ENCODE results near the gene BICDL1.
A peak's percentile ranks its signal among the peaks of the same experiment; 100 is the strongest.

BICDL1 gene

DNA sequence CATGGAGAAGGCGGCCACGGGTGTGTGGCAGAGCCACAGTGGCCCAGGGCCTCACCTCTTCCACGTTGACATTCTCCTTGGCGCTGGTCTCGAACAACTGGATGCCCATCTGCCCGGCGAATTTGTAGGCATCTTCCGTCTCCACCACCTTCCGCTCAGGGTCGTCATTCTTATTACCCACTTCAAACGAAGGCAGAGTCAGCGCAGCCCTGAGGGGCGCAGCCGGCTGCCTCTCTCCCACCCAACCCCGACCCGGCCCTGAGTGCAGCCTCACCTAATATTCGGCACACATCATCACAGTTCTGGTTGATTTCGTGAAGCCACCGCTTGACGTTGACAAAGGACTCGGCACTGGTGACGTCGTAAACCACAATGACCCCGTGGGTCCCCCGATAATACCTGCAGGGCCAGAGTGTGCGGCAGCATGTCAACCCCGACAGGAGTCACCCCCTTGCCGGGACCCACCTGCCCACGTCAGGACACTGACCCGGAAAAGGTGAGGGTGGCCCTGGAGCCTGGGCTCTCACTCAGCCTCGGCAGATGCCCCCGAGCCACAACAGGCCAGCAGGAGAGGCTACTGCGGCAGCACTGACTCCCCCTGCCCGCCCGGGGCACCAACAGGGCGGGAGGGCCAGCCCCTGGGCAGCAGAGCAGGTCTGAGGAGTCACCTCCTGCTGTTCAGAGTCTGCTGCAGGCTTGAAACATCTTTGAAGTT lies 109.9 kb downstream of the BICDL1 start:
- TF ChIP-seq, protein P1, sequence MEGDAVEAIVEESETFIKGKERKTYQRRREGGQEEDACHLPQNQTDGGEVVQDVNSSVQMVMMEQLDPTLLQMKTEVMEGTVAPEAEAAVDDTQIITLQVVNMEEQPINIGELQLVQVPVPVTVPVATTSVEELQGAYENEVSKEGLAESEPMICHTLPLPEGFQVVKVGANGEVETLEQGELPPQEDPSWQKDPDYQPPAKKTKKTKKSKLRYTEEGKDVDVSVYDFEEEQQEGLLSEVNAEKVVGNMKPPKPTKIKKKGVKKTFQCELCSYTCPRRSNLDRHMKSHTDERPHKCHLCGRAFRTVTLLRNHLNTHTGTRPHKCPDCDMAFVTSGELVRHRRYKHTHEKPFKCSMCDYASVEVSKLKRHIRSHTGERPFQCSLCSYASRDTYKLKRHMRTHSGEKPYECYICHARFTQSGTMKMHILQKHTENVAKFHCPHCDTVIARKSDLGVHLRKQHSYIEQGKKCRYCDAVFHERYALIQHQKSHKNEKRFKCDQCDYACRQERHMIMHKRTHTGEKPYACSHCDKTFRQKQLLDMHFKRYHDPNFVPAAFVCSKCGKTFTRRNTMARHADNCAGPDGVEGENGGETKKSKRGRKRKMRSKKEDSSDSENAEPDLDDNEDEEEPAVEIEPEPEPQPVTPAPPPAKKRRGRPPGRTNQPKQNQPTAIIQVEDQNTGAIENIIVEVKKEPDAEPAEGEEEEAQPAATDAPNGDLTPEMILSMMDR (IDR thresholded peaks at IDR 0.05; ENCODE audit: unreplicated experiment in 3 of 3) = no peak
- Mint-ChIP-seq H3K4me3 (no peak overlapping the region), H3K4me1 (peaks cover 31% of the 10 kb centered on the region), H3K9me3 (no peaks in the 10 kb centered on the region), H3K27me3 (ENCODE audit: low read depth) (no peaks in the 10 kb centered on the region), H3K36me3 (ENCODE audit: low read depth) (peaks cover 13% of the 10 kb centered on the region), H3K27ac (no peak overlapping the region)

DNA sequence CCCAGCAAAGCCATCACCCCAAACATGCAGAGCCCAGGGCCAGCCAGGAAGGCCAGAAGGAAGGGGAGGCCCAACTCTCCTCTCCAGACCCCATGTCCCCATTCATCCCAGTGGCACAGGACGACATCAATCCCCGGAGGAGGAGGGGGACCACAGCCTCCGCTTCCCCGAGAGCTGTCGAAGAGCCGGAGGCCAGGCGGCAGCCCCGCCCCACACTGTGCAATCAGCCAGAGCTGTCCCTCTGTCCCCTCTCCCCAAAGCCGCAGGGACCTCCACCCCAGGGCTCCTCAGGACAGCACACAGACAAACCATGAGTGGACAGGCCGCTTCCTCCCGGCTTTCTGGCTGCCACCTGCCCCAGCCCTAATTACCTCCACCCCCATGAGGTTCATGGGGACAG lies 110.7 kb downstream of the BICDL1 start:
- Mint-ChIP-seq H3K36me3 (ENCODE audit: low read depth) (peaks cover 18% of the 10 kb centered on the region), H3K4me3 (no peak overlapping the region), H3K4me1 (peaks cover 25% of the 10 kb centered on the region), H3K9me3 (no peaks in the 10 kb centered on the region), H3K27me3 (ENCODE audit: low read depth) (no peaks in the 10 kb centered on the region), H3K27ac (no peak overlapping the region)
- TF ChIP-seq, protein P1 (IDR thresholded peaks at IDR 0.05; ENCODE audit: unreplicated experiment in 3 of 3) = no peak

DNA sequence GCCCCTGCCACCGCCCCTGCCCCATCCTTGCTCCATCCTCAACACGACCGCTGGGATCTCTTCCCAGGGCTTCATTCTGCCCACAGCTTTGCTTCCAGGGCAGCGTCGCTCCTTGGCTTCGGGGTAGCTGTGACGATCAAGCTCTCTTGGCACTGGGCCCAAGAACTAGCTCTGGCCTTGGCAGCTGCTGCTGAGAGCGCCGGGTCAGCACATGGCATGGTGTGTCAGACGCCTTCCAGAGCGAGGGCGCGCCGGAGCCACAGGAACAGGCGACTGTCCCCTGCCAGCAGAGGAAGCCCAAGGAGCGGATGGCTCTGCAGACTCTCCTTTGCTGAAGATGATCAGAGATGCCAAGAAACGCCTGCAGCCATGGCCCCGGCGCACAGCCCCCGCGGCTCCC lies 111.6 kb downstream of the BICDL1 start:
- Mint-ChIP-seq H3K36me3 (ENCODE audit: low read depth) (peaks cover 25% of the 10 kb centered on the region), H3K9me3 (no peaks in the 10 kb centered on the region), H3K27me3 (ENCODE audit: low read depth) (no peaks in the 10 kb centered on the region), H3K27ac (peak overlapping the region in 1 of 3 experiments; percentile 68), H3K4me1 (peaks cover 23% of the 10 kb centered on the region), H3K4me3 (no peak overlapping the region)
- TF ChIP-seq, protein P1 (IDR thresholded peaks at IDR 0.05; ENCODE audit: unreplicated experiment in 3 of 3) = no peak

- TF ChIP-seq, protein P1 (IDR thresholded peaks at IDR 0.05; ENCODE audit: unreplicated experiment in 3 of 3) = no peak
- peak overlapping the region; percentile 18 to 75 (median 68) for H3K27ac Mint-ChIP-seq
- no peaks in the 10 kb centered on the region for H3K9me3 Mint-ChIP-seq
- H3K27me3 Mint-ChIP-seq (ENCODE audit: low read depth) = no peaks in the 10 kb centered on the region
- H3K4me3 Mint-ChIP-seq = no peak overlapping the region
- peaks cover 29% of the 10 kb centered on the region for H3K36me3 Mint-ChIP-seq (ENCODE audit: low read depth)
- peaks cover 23% of the 10 kb centered on the region for H3K4me1 Mint-ChIP-seq
Measured at GRCh38 chr12:120101182-120101581, 112.1 kb downstream of the BICDL1 start.

DNA sequence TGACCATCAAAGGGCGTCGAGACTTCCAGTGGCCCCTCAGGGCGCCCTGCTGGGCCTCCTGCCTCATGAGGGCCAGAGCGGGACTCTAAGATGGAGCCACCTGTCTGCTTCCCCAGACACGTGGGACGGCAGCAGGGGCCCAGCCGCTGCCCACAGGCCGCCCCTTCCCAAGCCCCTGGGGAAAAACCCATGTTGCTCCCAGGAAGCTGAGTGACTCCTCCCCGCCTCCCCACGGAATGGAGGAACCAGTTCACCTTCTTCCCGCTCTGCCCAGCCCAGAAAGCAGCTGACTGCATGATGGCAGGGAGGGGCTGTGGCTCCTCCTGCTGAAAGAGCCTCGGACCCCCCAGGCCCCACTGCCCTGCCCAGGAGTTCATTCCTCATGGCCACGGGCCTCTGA lies 112.6 kb downstream of the BICDL1 start:
- no peaks in the 10 kb centered on the region for H3K27me3 Mint-ChIP-seq (ENCODE audit: low read depth)
- TF ChIP-seq, protein P1 (IDR thresholded peaks at IDR 0.05; ENCODE audit: unreplicated experiment in 3 of 3) = no peak
- peaks cover 32% of the 10 kb centered on the region for H3K36me3 Mint-ChIP-seq (ENCODE audit: low read depth)
- no peaks in the 10 kb centered on the region for H3K9me3 Mint-ChIP-seq
- H3K4me1 Mint-ChIP-seq = peaks cover 23% of the 10 kb centered on the region
- peak overlapping the region; percentile 18 to 75 (median 68) for H3K27ac Mint-ChIP-seq
- H3K4me3 Mint-ChIP-seq = no peak overlapping the region

Measured in nephron (organoid).